Stimulated activated memory B cell treated with anti-CD40 and anti-IgM and Interleukin-4, amounts not matched to agents 10 μg/mL and 1 μg/mL and 100 μg/mL, for 72 hours (primary cell): ENCODE data around the gene HEPACAM.

Source experiments
- ATAC-seq: fragments of 150-1000 bp; cut with Tn5 transposase; 2 replicates; pipeline ENCODE4 v1.10.0; 2021
- H3K27ac Mint-ChIP-seq: one replicate; pipeline ENCODE4 v1.8.0; 2022; ENCODE audit warnings: mild to moderate bottlenecking, mixed read lengths
- H3K27me3 Mint-ChIP-seq: one replicate; pipeline ENCODE4 v1.8.0; 2022; ENCODE audit warnings: mixed read lengths
- H3K36me3 Mint-ChIP-seq: one replicate; pipeline ENCODE4 v1.8.0; 2022; ENCODE audit warnings: mixed read lengths
- H3K4me1 Mint-ChIP-seq: one replicate; pipeline ENCODE4 v1.8.0; 2022; ENCODE audit warnings: mixed read lengths
- H3K4me3 Mint-ChIP-seq: one replicate; pipeline ENCODE4 v1.8.0; 2022; ENCODE audit warnings: mild to moderate bottlenecking, moderate library complexity, mixed read lengths
- H3K9me3 Mint-ChIP-seq: one replicate; pipeline ENCODE4 v1.8.0; 2022; ENCODE audit warnings: mixed read lengths

The HEPACAM gene

DNA sequence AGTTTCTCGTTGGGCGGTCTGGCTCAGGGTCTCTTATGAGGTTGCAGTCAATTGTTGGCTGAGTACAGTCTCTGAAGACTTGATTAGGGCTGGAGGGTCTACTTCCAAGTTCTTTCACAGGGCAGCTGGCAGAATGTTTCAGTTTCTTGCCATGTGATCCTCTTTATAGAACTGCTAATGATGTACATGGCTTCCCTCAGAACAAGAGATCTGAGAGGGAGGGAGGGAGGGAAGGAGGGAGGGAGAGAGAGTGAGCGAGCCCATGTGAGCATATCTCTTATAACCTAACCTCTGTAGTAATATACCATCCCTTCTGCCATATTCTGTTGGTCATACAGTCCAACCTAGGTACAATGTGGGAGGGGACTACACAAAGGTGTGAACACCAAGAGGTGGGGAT, 15.5 kb upstream of the HEPACAM start:
- H3K36me3 Mint-ChIP-seq: no peaks in the 10 kb centered on the region
- peaks cover 8% of the 10 kb centered on the region for H3K9me3 Mint-ChIP-seq
- no peak overlapping the region for H3K4me3 Mint-ChIP-seq
- no peaks in the 10 kb centered on the region for H3K4me1 Mint-ChIP-seq
- no peak for ATAC-seq
- H3K27ac Mint-ChIP-seq: no peak overlapping the region
- no peaks in the 10 kb centered on the region for H3K27me3 Mint-ChIP-seq

- Mint-ChIP-seq H3K4me1 (no peaks in the 10 kb centered on the region), H3K9me3 (peaks cover 8% of the 10 kb centered on the region), H3K27ac (no peak overlapping the region), H3K36me3 (no peaks in the 10 kb centered on the region), H3K27me3 (no peaks in the 10 kb centered on the region), H3K4me3 (no peak overlapping the region)
- ATAC-seq: no peak
These were observed 14.9 kb upstream of the HEPACAM start for GRCh38 chr11:124950601-124951330.

DNA sequence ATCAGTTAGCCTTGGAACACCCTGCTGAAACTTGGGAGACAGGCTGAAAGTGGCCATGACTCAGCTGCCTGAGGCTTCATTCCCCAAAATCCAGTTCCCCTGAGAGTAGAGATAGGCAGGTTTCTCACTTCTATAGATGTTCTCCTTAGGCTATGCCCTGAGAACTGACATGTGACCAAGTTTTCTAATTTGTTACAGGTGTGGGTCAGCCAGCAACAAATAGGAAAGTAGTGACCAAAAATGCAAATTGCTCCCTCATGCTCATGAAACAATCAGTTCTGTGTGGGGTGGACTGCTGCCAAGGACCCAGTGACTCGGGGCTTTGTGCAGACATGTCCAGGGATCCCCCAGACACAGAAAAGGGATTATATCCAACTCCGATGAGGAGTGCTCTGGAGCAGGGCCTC, 10.9 kb upstream of the HEPACAM start:
- Mint-ChIP-seq H3K4me3 (no peak overlapping the region), H3K4me1 (no peaks in the 10 kb centered on the region), H3K27ac (no peak overlapping the region), H3K27me3 (peaks cover 9% of the 10 kb centered on the region), H3K9me3 (peaks cover 8% of the 10 kb centered on the region), H3K36me3 (no peaks in the 10 kb centered on the region)
- no peak for ATAC-seq

GRCh38 chr11:124945826-124946225, 10.0 kb upstream of the HEPACAM start:
- no peak overlapping the region for H3K27ac Mint-ChIP-seq
- H3K36me3 Mint-ChIP-seq: no peaks in the 10 kb centered on the region

GRCh38 chr11:124944565-124944964, 8.7 kb upstream of the HEPACAM start:
- Mint-ChIP-seq H3K4me3 (no peak overlapping the region), H3K4me1 (no peaks in the 10 kb centered on the region), H3K9me3 (peaks cover 8% of the 10 kb centered on the region), H3K36me3 (no peaks in the 10 kb centered on the region), H3K27me3 (peaks cover 19% of the 10 kb centered on the region), H3K27ac (no peak overlapping the region)
- ATAC-seq: no peak

More at GRCh38 chr11:124945826-124946225, 10.0 kb upstream of the HEPACAM start:
- H3K9me3 Mint-ChIP-seq: peaks cover 8% of the 10 kb centered on the region
- no peak for ATAC-seq
- H3K4me3 Mint-ChIP-seq: no peak overlapping the region
- no peaks in the 10 kb centered on the region for H3K4me1 Mint-ChIP-seq
- H3K27me3 Mint-ChIP-seq: peaks cover 9% of the 10 kb centered on the region

- H3K36me3 Mint-ChIP-seq: no peaks in the 10 kb centered on the region
- no peak overlapping the region for H3K4me3 Mint-ChIP-seq
- H3K4me1 Mint-ChIP-seq: no peaks in the 10 kb centered on the region
- H3K27ac Mint-ChIP-seq: no peak overlapping the region
- ATAC-seq: no peak
- H3K27me3 Mint-ChIP-seq: peaks cover 26% of the 10 kb centered on the region
- H3K9me3 Mint-ChIP-seq: peaks cover 7% of the 10 kb centered on the region
These were observed 7.9 kb upstream of the HEPACAM start for GRCh38 chr11:124943741-124944140.

- Mint-ChIP-seq H3K27ac (no peak overlapping the region), H3K36me3 (no peaks in the 10 kb centered on the region), H3K9me3 (peaks cover 3% of the 10 kb centered on the region), H3K4me3 (no peak overlapping the region), H3K27me3 (peaks cover 26% of the 10 kb centered on the region), H3K4me1 (no peaks in the 10 kb centered on the region)
- ATAC-seq: no peak
These were observed 7.4 kb upstream of the HEPACAM start for GRCh38 chr11:124943254-124943616.

DNA sequence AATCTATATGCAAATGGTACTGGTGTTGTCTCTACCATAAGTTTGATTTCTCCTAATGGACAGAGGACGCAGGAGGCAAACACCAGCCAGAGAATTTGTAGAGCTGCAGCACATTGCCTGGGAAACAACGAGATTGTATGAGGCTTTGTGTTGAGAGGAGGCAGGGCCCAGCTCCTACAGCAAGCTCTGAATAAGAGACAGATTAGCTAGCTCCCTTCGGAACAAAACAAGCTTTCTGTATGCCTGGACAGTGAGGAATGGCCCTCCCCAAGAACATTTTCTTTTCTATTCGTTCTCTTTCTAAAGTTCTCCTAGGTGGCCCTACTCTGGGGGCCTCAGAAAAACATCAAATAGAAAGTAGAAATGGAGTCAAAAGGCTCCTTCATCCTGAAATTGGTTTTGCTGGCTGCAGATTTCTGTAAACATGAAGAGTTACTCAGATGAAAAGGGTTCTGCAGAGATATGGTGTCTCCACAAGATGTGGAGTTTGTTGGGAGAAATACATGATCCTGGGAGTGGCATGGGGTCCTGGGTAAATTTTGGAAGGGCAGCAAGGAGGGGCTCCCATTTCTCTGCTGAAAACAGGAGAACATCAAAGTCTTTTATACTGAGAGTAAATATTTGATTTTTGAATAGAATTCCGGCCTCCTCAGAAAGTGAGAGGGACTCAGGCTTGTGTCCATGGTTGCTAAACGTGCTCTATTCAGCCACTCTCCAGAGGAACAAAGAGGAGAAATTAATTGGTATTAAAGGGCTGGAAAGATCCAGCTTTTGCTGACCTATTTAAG, 6.8 kb upstream of the HEPACAM start:
- no peaks in the 10 kb centered on the region for H3K4me1 Mint-ChIP-seq
- peaks cover 26% of the 10 kb centered on the region for H3K27me3 Mint-ChIP-seq
- H3K36me3 Mint-ChIP-seq: no peaks in the 10 kb centered on the region
- no peak overlapping the region for H3K27ac Mint-ChIP-seq
- no peak overlapping the region for H3K4me3 Mint-ChIP-seq
- no peak for ATAC-seq
- H3K9me3 Mint-ChIP-seq: no peaks in the 10 kb centered on the region

DNA sequence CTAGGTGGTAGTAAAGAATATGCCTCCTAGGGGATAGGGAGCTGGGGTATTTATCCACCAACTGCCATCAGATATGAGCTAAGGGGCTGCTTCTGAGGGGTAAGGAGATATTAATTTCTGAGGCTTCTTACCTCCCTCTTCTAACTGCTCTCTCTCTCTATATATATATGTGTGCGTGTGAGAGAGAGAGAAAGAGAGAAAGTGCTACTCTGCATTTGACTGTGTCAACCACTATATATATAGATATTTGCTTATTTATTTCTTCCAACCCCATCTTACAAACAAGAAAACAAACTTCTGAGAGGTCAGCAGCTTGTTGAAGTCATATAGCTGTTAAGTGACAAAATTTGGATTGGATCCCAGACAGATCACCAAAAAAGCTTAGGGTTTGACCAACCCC, 5.9 kb upstream of the HEPACAM start:
- no peak overlapping the region for H3K27ac Mint-ChIP-seq
- H3K36me3 Mint-ChIP-seq: no peaks in the 10 kb centered on the region
- ATAC-seq: no peak
- H3K4me1 Mint-ChIP-seq: no peaks in the 10 kb centered on the region
- H3K9me3 Mint-ChIP-seq: no peaks in the 10 kb centered on the region
- H3K27me3 Mint-ChIP-seq: peaks cover 26% of the 10 kb centered on the region
- H3K4me3 Mint-ChIP-seq: no peak overlapping the region

GRCh38 chr11:124938970-124939369, 3.1 kb upstream of the HEPACAM start:
- Mint-ChIP-seq H3K9me3 (no peaks in the 10 kb centered on the region), H3K4me1 (no peaks in the 10 kb centered on the region), H3K4me3 (no peak overlapping the region), H3K36me3 (no peaks in the 10 kb centered on the region), H3K27me3 (peaks cover 23% of the 10 kb centered on the region), H3K27ac (no peak overlapping the region)
- no peak for ATAC-seq

GRCh38 chr11:124938206-124938765, 2.4 kb upstream of the HEPACAM start:
- Mint-ChIP-seq H3K36me3 (no peaks in the 10 kb centered on the region), H3K27ac (no peak overlapping the region), H3K4me3 (no peak overlapping the region), H3K4me1 (no peaks in the 10 kb centered on the region), H3K9me3 (no peaks in the 10 kb centered on the region), H3K27me3 (peaks cover 17% of the 10 kb centered on the region)
- no peak for ATAC-seq

DNA sequence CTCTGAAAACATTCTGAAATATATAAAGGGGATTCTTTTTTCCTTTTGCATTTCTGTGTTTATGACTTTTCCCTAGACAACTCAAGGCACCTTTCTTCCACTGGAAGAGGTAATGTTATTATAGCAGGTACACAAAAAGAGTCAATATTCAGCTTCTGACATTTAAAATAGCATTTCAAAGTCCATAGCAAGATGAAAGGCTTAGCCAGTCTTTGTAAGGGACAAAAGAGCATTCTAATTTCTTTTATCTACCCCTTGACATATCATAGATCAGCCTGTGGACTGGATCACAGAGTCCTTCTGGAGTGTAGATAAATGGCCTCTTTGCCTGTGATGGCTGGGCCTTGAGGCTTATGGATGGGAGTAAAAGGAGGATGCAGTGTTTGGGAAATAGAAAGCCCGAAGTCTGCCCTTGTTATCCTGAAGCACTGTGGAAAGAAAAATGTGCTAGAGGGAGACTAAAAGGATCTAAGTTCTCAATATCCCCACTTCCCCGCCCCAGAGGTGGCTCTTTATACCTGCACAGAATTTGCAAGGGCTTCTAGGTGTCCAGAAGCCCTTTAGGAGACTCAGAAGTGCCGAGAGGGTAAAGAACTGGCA, 1.6 kb upstream of the HEPACAM start:
- Mint-ChIP-seq H3K36me3 (no peaks in the 10 kb centered on the region), H3K27me3 (peaks cover 17% of the 10 kb centered on the region), H3K27ac (no peak overlapping the region), H3K9me3 (no peaks in the 10 kb centered on the region), H3K4me3 (no peak overlapping the region), H3K4me1 (no peaks in the 10 kb centered on the region)
- ATAC-seq: no peak

- Mint-ChIP-seq H3K27me3 (peaks cover 11% of the 10 kb centered on the region), H3K36me3 (no peaks in the 10 kb centered on the region), H3K9me3 (no peaks in the 10 kb centered on the region), H3K4me1 (peaks cover 5% of the 10 kb centered on the region), H3K27ac (no peak overlapping the region), H3K4me3 (no peak overlapping the region)
- ATAC-seq: no peak
These were observed 842 bp downstream of the HEPACAM start for GRCh38 chr11:124934862-124935547.

- ATAC-seq: peak; percentile 36
- Mint-ChIP-seq H3K4me1 (peaks cover 5% of the 10 kb centered on the region), H3K27me3 (no peaks in the 10 kb centered on the region), H3K4me3 (no peak overlapping the region), H3K36me3 (no peaks in the 10 kb centered on the region), H3K9me3 (no peaks in the 10 kb centered on the region), H3K27ac (no peak overlapping the region)
These were observed 5.0 kb downstream of the HEPACAM start for GRCh38 chr11:124930799-124931198.
